NCI-H345 (cell line): Measurements from ENCODE around the gene HYI.
A peak's percentile ranks its signal among the peaks of the same experiment; 100 is the strongest.

ENCODE experiments used
- DNase-seq: peaks from one replicate; lab custom pipeline; 2025; lab: John Stamatoyannopoulos, UW

Gene HYI

GRCh38 chr1:43444151-43444828 is 9.4 kb downstream of the HYI start:
- DNase-seq, result no peak

GRCh38 chr1:43443197-43443946 is 10.4 kb downstream of the HYI start:
- DNase-seq, result no peak

GRCh38 chr1:43442756-43443155 is 11.0 kb downstream of the HYI start:
- no peak for DNase-seq

- DNase-seq, result no peak
Observed at GRCh38 chr1:43441894-43442637, 11.7 kb downstream of the HYI start.

- DNase-seq, result no peak
Observed at GRCh38 chr1:43441166-43441893, 12.4 kb downstream of the HYI start.

- peak; percentile 38 for DNase-seq
Observed at GRCh38 chr1:43440358-43440757, 13.4 kb downstream of the HYI start.

GRCh38 chr1:43439781-43440180 is 13.9 kb downstream of the HYI start:
- peak; percentile 74 for DNase-seq

- DNase-seq, result no peak
Observed at GRCh38 chr1:43438953-43439581, 14.7 kb downstream of the HYI start.

- DNase-seq, result no peak
Observed at GRCh38 chr1:43438576-43438952, 15.2 kb downstream of the HYI start.

GRCh38 chr1:43438006-43438405 is 15.7 kb downstream of the HYI start:
- no peak for DNase-seq

- no peak for DNase-seq
Observed at GRCh38 chr1:43437031-43437973, 16.4 kb downstream of the HYI start.

GRCh38 chr1:43436371-43436770 is 17.4 kb downstream of the HYI start:
- no peak for DNase-seq

GRCh38 chr1:43435146-43436145 is 18.3 kb downstream of the HYI start:
- no peak for DNase-seq

GRCh38 chr1:43434256-43434655 is 19.5 kb downstream of the HYI start:
- no peak for DNase-seq

GRCh38 chr1:43432907-43433306 is 20.8 kb downstream of the HYI start:
- no peak for DNase-seq

- no peak for DNase-seq
Observed at GRCh38 chr1:43432171-43432860, 21.4 kb downstream of the HYI start.

GRCh38 chr1:43431676-43432075 is 22.1 kb downstream of the HYI start:
- DNase-seq, result no peak

GRCh38 chr1:43430831-43431230 is 22.9 kb downstream of the HYI start:
- no peak for DNase-seq

GRCh38 chr1:43427941-43428340 is 25.8 kb downstream of the HYI start:
- no peak for DNase-seq
